NCI-H524 treated with DMSO at 0.1 percent for 48 hours (cell line): ENCODE measurements around the gene EXOC1L.
A peak's percentile ranks its signal among the peaks of the same experiment; 100 is the strongest.
"Not testable (repeated sequence)": the region's sequence is repeated elsewhere in the genome, so short reads cannot be mapped to it uniquely, and the experiment has no call there.

Experiments
- DNase-seq: peaks from one replicate; lab custom pipeline; 2025; lab: John Stamatoyannopoulos, UW

EXOC1L gene

DNA sequence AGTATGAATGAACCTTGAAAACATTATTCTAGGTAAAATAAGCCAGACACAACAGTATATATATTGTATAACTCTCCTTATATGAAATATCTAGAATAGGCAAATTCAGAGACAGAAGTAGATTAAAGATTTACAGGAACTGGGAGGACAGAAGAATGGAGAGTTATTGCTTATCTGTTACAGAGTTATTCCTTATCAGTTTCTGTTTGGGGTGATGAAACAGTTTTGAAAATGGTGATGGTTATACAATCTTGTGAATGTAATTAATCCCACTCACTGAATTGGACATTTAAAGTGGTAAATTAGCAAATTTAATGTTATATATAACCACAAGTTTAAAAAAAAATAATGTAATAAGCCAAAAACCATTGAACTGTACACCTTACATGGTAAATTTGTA, 19.4 kb downstream of the EXOC1L start:
- no peak for DNase-seq

DNA sequence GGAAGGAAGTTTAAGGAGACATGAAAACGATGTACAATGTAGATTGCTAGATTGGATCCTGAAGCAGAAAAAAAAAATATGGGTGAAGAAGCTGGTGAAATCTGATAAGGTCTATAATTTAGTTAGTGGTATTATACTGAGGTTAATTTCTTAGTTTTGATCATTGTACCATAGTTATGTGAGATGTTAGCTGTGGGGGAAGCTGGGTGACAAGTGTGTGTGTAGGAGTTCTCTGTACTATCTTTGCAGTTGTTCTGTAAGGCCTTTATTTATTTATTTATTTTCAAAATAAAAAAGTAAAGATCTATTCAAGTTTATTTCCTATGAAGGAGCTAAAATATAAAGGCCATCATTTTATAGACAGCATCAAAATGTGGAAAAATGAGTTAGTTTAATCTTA, 21.4 kb downstream of the EXOC1L start:
- no peak for DNase-seq

DNA sequence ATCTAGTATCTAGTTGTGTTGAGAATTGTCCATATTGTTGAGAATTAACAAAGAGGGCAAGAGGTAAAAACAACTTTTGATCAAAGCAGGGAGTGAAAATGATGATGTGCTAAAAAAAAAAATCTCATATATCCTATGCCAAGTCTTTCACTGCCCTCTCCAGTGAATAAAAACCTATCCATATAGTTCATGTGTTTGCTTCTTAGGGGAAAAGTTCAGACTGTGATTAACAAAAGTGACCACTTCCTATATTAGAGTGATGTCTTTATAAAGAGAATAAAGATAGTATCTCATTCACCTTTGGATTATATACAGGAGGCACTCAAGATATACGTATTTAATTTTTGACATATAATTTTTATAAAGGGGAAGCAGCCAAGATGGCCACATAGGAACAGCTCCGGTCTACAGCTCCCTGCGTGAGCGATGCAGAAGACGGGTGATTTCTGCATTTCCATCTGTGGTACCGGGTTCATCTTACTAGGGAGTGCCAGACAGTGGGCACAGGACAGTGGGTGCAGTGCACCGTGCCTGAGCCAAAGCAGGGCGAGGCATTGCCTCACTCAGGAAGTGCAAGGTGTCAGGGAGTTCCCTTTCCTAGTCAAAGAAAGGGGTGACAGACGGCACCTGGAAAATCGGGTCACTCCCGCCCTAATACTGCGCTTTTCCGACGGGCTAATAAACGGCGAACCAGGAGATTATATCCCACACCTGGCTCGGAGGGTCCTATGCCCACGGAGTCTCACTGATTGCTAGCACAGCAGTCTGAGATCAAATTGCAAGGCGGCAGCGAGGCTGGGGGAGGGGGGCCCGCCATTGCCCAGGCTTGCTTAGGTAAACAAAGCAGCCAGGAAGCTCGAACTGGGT, 22.0 kb downstream of the EXOC1L start:
- DNase-seq, result not testable (repeated sequence)

DNA sequence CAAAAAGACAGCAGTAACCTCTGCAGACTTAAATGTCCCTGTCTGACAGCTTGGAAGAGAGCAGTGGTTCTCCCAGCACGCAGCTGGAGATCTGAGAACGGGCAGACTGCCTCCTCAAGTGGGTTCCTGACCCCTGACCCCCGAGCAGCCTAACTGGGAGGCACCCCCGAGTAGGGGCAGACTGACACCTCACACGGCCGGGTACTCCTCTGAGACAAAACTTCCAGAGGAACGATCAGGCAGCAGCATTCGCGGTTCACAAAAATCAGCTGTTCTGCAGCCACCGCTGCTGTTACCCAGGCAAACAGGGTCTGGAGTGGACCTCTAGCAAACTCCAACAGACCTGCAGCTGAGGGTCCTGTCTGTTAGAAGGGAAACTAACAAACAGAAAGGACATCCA, 22.7 kb downstream of the EXOC1L start:
- DNase-seq, result not testable (repeated sequence)

DNA sequence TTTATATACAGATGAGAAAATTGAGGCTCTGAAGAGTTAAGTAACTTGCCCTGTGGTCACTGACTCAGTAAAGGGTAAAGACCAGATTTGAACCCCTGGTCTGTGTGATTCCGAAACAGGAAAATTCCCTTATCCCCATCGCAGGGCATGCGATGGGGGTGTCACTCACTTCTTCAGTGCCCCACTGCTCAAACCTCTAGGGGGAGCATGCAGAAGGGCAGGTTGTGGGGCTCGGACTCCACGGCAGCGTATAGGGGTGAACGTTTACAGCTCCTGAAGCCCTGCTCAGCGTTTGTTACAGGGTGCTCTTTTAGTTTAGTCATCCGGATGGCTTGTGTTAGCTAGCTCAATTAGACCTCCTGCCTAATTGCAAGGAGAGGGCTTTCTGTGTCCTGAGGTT, 30.1 kb downstream of the EXOC1L start:
- DNase-seq, result no peak

DNA sequence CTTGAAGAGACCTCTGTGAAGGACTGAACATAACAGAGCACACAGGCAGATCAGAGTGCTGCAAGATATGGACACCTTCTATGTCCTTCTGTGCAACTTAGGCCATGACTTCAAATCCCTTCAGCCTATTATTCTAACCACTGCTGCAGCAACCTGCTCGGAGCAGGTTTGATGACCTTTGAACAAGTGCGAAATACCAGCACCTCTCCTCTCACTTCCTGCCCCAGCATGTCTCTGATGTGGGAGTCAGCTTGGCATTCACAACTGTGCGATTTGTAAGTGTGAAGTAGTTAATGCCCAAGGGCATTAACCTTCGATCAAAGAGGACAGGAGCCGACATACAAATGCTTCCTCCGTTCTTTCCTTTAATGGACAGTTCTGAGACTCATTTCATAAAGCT, 32.3 kb downstream of the EXOC1L start:
- DNase-seq, result no peak

DNA sequence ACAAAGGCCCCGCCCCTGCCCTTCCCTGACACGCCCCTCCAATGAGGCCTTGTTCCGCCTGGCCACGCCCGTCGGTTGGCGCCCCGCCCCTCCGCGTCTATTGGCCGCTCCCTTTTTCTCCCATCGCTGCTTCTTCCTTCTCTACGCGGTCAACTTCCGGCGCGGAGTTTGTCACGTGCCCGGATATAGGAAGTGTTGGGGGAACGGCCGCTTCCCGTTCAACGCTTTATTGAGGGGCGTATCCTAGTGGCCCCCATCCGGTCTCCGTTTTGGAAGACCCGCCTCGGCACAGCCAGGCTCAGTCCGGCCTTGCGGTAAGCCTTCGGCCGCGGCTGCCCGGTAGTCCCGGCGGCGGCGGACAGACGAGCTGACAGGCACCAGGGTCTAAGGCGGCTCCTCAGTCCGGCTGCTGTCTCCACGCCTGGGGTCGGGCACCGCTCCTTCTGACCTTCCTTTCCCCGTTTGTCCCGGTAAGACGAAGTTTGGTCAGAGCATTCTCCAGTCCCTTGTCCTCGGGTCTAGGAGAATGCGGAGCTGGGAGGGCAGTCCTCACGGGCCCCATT, 34.0 kb downstream of the EXOC1L start, which contains the start of gene EXOC1:
Gene EXOC1, plus strand, starts transcription at position 165 of the 563 bp plus-strand sequence. CDS start 4,676 bp downstream, outside the sequence.
- peak; percentile 87 for DNase-seq

DNA sequence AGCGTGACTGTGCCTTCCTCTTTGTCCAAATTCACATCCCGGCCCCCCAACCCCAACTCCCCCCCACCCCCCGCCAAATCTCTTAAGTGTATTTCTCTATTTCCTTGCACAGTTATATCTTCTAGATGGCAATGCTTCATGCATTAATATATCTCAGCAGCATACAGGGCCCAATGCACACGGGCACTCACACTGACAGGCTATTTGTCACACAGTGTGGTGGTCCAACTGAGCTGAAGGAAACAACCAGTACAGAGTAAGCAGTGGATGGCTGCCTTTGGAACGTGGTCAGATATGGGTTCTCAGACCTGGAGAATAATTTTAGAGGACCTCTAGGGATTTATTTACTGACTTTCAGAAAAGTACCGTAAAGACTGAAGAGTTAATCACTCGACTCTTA, 34.5 kb downstream of the EXOC1L start:
- DNase-seq, result no peak

DNA sequence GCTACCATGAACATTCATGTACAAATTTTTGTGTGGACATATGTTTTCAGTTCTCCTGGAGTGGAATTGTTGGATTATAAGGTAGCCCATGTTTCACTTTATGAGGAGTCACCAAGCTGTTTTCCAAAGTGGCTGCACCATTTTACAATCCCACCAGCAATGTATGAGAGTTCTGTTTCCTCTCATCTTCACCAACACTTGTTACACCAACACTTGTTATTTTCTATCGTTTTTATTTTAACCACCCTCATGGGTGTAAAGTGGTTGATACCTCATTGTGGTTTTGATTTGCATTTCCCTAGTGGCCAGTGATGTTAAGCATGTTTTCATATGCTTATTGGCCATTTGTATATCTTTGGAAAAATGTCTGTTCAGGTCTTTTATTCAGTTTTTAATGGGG, 38.0 kb downstream of the EXOC1L start:
- no peak for DNase-seq

DNA sequence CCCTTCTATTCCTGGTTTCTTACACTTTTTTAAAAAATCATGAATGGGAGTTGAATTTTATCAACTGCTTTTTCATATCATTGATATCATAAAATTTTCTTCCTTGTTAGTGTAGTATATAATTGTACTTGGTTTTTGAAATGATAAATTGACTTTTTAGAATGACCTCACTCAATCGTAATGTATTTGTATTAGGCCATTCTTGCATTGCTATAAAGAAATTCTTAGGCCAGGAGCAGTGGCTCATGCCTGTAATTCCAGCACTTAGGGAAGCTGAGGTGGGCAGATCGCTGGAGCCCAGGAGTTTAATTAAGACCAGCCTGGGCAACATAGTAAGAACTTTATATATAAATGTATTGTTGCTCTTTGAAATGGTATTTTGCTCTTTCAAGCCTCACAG, 40.1 kb downstream of the EXOC1L start:
- DNase-seq, result no peak

DNA sequence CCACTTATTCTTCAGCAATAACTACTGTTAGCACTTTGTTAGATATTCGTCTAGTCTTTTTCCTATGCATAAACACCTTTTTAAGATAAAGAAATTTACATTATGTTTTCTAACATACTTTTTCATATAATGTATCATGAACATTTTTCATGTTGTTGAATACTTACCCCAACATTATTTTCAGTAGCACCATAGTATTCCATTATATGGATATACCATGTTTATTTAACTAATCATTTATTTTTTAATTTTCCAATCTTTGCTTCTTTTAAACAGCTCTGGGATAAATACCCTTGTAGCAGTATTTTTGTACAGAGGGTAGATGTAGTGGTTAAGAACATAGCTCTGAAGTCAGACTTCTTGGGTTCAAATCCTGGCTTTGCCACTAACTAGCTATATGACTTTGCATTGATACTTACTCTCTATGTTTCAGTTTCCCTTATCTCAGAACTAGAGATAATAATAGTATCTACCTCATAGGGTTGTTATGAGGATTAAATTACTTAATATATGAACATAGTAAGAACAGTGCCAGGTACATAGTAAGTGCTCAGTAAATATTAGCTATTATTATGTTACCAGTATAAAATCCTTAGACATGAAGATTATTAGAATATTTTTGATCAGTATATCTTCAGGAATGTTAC, 45.1 kb downstream of the EXOC1L start:
- DNase-seq, result no peak

DNA sequence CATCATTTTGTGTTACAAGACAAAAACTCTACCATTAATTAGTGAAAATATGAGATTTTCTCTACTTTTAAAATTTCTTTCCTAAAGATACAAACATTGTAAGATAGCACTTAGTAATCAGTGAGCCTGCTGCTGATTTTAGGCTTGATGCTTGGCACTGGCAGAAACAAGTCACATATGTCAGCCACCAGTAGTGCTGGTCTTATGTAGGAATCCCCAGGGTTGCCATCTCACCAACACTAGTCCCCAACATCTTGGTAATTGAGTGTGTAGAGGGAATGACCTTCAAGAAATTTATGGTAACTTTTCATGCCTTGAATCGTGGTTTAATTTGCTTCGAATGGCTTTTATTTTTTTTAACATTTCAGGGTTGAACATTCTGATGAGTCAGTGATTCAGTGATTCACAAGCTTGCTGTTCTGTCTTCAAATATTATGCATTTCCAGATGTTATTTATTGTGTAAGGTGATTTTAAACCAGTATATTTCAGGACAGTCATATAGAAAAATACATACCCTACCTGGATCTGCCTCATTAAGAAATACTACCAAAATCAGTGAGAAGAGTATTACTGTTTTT, 45.7 kb downstream of the EXOC1L start:
- no peak for DNase-seq

DNA sequence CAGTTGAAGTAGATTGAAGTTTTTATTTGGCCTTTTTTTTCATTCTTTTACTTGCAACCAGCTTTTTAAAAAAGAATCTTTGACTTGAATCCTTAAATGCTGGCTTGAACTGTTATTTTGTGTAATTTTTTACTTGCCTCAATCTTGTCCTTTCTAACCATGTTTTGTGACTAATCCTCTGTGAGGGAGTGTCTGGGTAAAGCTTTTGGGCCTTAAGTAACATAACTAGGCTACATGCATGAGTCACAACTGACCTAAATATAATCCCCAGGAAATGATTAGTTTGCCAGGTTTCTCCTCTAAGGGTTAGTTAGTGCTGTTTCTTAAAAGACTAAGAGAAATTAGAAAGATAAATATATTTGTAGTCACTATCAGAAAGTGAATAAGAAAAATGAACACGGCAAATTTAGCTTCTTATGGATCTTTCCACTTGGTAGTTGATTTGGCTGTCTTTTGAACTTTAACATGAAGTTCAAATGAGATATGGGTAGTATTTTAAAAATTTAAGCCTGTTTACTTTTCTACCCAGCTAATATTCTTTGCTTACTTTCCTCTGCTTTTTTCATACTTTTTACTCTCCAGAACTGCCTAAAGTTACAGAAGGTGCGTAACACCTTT, 46.8 kb downstream of the EXOC1L start:
- DNase-seq, result no peak

DNA sequence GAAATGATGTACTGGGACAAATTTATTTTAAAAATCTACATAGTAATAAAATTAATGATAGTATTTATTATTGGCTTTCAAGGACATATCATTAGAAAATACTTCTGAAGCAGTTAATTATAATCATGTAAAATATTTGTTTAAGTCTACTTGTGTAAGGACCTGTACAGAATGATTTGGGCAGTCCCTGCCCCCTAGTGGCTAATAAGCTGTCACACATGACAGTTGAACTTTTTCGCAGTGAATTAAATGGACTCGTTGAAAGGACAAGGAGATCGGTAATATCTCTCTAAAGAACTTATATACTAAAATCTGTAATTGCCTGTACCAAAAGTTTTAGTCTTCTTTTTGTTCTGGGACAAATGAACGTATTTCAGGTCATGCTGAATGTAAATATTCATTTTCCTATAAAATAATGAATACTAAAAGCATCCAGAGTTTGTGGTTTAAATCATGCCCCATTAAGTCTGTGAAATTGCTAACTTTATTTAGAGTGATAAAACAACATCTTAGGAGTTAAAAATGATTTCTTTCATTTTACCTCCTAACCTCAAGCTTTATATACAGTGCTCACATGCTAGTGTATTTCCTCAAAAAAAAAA, 47.5 kb downstream of the EXOC1L start:
- peak; percentile 16 for DNase-seq

DNA sequence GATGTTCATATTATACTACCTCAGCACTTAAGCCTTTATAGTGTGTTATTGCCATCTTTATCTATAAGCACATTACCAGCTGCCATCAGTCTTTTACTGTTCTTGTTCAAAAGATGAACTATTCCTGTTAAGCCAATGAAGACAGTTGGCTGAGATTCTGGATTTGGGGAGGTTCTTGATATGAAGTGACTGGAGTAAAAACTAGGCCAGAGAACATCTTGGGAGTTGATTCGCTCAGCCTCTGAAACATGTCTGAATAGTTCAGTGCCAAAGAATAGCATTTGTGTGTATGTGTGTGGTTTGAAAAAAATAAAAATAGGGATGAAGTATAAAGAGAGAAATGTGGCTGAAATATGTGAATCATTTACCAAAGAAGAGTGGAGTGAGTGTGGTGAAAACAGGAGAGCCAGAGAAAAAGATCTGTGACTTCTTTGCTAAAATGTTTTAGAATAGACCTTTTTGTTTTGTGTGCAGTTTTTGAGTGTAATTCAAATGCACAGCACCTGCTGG, 49.0 kb downstream of the EXOC1L start:
- DNase-seq, result no peak

DNA sequence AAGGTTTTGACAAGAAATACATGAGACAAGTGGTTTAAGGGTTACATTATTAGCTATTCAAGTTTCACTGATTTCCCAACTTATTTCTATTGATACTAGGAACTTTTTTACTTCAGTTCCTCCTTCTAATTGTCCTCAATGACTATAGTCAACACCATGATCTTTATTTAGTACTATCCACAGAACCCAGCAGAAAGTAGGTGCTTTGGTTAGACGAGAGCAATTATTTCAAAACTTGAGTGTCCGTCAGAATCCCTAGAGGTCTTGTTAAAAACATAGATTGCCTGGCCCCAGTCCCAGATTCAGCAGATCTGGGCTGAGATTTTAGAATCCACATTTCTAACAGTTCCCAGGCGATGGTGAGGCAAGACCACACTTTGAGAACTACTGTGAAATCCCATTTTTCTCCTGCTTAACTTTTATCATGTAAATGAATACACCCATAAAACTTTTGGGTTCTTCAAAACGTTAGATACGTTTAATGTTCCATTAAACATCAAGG, 51.8 kb downstream of the EXOC1L start:
- no peak for DNase-seq

DNA sequence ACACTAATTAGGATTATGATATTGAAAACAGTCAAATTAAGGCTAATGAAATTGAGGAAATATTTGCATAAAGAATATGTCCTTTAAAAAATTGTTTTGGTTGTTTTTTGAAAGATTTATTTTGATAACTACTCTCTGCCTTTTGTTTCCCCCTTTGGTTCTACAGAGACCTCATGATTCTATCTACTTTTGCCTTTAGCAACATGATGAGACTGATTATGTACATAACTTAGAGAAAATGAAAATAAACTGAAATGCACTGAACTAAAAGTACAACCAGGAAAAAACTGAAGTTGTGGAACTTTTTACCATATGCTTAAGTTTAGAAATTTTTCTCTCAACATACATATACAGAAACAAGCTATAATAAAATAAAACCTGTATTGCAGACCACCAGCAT, 55.2 kb downstream of the EXOC1L start:
- DNase-seq, result no peak

DNA sequence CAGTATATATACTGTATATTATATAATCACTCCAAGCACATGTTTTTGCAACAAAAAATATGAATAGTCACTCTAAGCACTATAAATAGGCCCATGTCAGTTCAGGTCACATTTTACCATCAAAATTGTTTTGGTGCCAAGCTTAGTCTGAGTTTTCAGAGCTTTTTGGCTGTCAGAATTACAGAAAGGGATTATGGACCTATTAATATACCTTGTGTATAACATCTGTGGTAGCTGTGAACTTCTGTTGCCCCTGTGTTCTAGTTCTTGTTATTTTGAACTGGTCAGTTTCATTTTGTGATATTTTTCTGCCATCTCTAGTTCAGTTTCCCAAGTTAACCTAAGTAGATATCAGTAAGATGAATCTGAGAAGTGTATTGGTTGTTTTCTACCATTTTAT, 56.8 kb downstream of the EXOC1L start:
- no peak for DNase-seq

DNA sequence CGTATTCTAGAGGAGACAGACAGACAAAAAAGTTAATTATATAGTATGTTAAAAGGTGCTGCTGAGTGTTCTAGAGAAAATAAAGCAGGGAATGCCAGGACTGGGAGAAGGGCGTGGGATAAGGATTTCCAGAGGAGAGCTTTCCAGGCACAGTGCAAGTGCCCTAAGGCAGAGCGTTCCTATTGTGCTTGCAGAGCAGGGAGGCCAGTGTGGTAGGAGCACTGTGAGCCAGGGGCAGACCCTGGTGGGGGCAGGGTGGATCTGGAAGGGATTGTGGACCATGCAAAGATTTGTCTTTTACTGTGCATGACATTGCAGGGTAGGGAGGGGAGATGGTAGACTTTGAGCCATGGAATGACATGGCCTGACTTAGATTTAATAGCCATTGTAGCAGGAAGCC, 59.6 kb downstream of the EXOC1L start:
- DNase-seq, result no peak

DNA sequence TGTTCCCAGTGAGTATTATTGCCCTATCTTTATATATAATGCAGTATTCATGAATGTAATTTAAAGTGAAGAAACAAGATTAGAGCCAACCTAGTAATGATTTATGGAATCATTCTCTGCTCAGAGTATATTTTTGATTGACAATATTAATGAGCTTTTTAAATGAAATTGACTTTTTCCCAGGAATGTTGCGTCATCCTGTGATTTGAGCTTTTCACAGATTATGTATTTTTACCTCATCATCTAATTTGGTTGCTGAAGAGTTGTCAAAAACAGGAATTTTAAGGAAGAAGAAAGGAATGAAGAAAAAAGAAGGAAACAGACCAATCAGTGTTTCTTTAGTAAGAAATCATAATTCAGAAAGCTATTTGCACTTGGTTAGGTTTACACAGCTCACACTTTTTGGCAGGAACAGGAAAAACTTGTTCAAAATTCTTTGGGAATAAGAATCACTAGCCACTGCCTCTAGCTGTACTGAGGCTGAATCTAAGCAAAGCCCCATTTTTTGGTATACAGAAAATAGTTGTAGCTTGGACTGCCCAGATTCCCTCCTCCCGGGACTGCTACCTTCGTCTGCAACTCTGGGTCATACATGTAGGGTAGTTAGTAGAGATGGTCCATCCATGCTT, 61.2 kb downstream of the EXOC1L start:
- no peak for DNase-seq
